GM12892 (cell line): Measurements from ENCODE around the gene GDPD5.

ENCODE experiments used
- DNase-seq: peaks from one replicate; pipeline ENCODE4 v3.0.0; 2011; ENCODE audit not compliant: insufficient read length
- FAIRE-seq: peaks from 2 replicates; lab custom pipeline; 2011; peaks lifted over from hg19 to GRCh38; lab: Jason Lieb, UNC
- POLR2A ChIP-seq: IDR thresholded peaks from 2 replicates; pipeline ENCODE4 v1.6.1; 2011; ENCODE audit warnings: low read depth, low read length, control low read depth
- POLR2AphosphoS5 ChIP-seq: IDR thresholded peaks from 2 replicates; pipeline ENCODE4 v1.6.1; 2011; ENCODE audit warnings: low read depth, low read length, control low read depth
- TAF1 ChIP-seq: IDR thresholded peaks from 2 replicates; pipeline ENCODE4 v1.6.1; 2011; ENCODE audit warnings: low read depth, mild to moderate bottlenecking, control low read depth, low read length, borderline replicate concordance

Gene GDPD5

DNA sequence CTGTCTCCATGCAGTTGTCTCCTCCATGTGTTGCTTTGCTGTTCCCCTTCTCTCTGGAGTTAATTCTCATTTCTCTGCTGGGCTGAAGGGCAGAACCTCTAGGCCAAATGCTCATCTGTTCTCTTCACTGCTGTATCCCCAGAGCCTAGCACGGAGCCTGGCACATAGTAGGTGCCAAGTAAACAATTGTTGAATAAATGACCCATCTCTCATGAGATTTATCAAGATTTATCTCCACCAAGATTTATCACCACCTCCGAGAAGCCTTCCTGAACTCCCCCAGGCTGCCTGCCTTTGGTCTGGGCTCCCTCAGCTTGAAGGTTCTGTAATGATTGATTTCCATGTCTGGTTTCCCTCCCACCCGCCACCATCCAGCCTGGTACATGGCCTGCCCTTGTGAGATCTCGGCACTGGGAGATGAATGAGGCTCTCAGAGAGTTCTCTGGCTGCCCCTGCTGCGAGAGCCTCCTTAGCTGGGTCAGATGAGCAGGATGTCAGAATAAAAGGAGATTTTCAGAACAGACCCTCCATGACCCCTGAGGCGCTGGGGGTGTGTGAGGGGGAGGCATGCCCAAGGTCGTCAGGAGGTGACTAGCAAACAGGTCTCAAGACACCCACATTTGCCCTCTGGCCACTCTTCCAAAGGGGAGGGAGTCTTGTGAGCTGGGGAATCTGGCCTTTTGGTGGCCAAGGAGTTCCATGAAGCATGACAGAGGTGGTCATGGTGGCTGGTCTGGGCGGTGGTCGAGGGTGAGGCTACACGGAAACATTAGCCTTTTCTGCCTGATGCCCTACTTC lies 2.4 kb upstream of the GDPD5 start:
- FAIRE-seq (no peak), DNase-seq (no peak)

DNA sequence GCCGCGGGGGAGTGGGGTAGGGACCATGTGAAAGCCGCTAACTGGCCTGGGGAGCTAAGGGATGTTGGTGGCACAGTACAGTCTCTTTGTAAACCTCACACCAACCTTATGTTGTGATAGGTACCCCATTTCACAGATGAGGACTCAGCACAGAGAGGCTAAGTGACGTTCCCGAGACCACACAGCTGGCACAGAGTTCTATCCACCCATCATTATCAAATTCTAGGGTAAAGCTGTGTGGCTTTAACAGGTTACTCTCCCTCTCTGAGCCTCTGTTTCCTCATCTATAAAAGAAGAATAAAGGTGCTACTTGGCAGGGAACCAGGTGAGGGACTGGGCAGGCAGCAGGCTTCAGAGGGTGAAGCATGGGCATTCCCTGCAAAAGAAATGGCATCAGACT lies 1.4 kb upstream of the GDPD5 start:
- FAIRE-seq (no peak), DNase-seq (no peak)
- TF ChIP-seq TAF1 (no peak), POLR2A (no peak), POLR2AphosphoS5 (no peak)

More for the DNA sequence above, 2.4 kb upstream of the GDPD5 start:
- TF ChIP-seq POLR2A (no peak), TAF1 (no peak), POLR2AphosphoS5 (no peak)

DNA sequence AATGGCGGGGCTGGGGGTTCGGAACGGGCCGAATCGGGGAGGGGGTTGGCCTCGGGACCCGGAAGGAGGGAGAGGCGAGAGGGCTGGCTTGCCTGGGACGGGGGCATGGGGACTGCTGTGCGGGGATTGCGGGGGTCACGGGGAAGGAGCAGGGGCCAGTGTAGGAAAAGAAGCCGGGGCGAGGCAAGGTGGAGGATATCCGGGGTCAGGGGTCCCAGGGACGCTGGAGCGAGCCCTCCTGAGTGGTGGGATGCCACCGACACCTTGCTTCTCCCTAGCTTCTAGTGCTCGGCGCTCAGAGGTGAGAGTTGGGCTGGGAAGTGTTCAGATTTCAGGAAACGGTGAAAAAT lies 426 bp upstream of the GDPD5 start:
- FAIRE-seq, result no peak
- DNase-seq, result no peak

DNA sequence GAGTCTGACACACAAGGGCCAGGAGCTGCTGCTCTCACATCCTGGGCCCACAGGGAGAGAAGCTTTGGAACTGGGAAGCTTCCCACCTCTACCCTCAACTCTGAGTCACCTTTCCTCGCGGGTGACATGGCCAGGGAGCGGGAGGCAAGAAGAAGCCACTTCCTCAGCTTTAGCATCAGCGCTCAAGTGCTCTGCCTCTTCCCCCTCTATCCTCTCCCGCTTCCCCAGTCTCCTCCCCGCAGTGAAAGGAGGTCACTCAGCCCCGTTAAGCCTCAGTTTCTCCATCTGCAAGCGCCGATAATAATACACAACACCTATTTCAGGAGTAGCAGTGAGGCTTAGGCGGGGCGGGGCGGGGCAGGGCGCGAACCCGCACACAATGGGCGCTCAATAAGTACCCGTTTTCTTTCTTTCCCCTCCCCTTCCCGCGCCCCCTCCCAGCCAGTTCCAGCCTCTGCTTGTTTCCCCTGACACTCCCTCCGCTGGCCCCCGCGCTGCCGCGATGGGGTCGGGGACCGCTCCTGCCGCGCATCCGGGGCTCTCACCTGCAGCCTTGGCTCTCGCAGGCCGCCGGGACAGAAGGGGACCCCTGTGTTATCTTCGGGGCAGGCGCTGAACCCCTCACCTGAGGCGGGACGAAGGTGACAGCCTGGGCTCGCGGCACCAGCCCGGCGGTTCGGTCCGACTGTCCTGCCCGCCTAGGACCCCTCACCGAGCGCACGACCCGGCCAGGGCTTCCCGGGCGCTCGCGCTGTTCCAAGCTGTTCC lies 892 bp downstream of the GDPD5 start:
- DNase-seq (peak; percentile 59), FAIRE-seq (no peak)
- TF ChIP-seq POLR2AphosphoS5 (no peak), TAF1 (no peak), POLR2A (no peak)

More for the DNA sequence above, 426 bp upstream of the GDPD5 start:
- TF ChIP-seq POLR2A (no peak), POLR2AphosphoS5 (no peak), TAF1 (no peak)

DNA sequence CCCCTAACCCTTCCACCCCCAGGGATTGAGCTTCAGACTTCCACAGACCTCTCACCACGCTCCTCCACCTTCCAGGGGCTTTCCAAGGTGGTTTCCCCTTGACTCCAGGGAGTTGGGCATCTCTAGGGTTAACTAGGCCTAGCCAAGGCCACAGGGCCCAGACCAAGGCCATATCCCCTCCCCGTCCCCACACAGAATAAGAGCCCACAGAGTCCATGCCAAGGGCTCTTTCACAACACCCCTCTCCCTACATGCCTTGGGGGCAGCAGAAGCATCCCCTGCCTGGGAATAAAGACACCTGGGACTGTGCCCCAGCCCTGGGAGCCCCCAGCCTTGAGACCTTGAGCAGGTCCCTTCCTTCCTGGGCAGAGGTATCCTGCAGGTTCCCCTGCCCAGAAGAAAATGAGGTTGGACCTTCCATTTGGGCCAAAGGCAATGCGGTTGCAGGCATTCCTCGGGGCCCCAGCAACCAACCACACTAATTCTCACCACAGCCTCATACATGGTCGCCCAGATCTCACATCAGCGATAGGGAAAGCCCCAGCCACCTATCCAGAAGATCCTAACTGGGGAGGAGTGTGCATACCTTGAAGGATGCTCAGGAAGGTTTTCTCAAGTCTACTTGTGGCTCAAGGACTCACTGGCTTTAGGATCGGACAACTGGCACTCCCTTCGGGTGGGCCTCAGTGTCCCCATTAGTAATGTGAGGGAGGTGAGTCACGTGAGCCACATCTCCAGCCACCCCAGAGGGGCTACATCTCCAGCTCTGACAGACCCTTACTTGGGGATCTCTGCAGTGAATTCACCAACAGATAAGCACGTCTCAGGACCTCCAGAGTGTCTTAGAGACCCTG lies 1.7 kb downstream of the GDPD5 start:
- FAIRE-seq (no peak), DNase-seq (no peak)
- TF ChIP-seq TAF1, result no peak
- TF ChIP-seq POLR2A, result no peak

DNA sequence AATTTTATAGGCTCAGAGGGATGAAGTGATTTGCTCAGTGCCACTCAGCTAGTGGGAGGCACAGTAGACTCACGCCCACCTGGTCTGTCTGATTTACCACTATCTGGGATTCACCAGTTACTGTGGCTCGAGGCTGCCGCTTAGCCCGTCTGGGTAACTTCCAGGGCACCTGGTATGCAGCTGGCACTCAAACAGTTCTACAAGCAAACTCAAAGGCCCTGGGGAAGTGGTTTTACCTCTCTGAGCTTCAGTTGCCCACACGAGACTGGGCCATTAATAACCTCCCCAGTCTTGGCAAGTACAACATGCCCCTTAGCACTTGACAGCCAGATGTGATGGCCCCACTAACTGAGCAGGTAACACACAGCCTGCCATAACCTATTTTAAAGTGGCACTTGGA lies 2.6 kb downstream of the GDPD5 start:
- TF ChIP-seq POLR2AphosphoS5 (no peak), TAF1 (no peak), POLR2A (no peak)
- FAIRE-seq, result peak; percentile 94
- no peak for DNase-seq

DNA sequence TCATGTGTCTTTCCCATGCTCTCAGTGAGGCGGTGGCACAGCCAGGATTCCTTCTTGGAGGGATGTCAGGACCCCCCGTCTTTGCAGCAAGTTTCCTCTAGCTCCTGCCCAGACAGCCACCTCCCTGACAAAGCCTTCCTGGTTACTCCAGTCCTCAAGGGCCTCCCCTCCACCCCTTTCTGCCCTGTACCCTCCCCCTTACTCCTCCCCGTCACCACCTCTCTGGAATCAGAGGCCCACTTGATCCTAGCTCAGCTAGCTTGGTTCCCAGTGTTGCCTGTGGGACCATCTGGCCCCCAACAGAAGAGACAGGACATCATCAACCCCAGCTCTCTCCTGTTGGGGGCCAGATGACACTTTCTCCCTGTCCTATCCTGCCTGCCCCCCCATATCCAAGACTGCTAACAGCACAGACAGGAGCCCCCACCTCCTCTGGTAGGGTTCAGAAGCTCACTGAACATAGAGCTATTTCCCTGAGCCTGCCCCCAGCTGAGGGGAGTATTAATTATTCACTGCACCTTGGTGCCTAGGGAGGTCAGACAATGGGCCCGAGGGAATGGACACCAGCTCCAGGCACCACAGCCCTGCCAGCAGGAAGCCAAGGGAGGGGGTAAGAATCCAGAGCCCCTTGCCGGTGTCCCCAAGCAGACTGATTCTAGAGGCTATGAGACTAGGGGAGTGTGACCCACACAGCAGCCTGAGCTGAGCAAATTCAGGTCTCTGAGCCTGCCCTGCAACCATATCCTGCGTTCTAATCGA lies 3.3 kb downstream of the GDPD5 start:
- peak; percentile 60 for FAIRE-seq
- DNase-seq, result no peak
- TF ChIP-seq POLR2A, result no peak
- TF ChIP-seq TAF1, result no peak
- no peak for TF ChIP-seq POLR2AphosphoS5

DNA sequence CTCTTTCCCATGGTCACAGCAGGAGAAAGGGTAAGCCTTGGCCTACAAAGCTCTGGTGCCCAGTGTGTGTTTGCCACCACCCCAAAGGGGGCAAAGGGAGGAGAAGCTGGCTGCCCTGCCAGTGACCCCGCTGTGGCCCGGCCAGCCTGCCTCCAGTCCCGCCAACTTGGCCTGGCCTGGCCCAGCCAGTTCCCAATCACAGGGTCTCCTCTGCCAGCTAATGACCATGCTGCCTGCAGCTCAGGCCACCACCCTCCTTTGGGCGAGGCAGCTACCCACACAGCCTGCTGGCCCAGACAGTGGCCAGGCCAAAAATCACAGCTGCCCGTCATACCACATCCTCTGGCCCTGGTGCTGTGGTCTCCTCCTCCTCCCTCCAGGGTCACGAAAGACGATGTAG lies 5.1 kb downstream of the GDPD5 start:
- FAIRE-seq (no peak), DNase-seq (no peak)
- TF ChIP-seq POLR2AphosphoS5, result no peak
- no peak for TF ChIP-seq POLR2A
- TF ChIP-seq TAF1, result no peak

DNA sequence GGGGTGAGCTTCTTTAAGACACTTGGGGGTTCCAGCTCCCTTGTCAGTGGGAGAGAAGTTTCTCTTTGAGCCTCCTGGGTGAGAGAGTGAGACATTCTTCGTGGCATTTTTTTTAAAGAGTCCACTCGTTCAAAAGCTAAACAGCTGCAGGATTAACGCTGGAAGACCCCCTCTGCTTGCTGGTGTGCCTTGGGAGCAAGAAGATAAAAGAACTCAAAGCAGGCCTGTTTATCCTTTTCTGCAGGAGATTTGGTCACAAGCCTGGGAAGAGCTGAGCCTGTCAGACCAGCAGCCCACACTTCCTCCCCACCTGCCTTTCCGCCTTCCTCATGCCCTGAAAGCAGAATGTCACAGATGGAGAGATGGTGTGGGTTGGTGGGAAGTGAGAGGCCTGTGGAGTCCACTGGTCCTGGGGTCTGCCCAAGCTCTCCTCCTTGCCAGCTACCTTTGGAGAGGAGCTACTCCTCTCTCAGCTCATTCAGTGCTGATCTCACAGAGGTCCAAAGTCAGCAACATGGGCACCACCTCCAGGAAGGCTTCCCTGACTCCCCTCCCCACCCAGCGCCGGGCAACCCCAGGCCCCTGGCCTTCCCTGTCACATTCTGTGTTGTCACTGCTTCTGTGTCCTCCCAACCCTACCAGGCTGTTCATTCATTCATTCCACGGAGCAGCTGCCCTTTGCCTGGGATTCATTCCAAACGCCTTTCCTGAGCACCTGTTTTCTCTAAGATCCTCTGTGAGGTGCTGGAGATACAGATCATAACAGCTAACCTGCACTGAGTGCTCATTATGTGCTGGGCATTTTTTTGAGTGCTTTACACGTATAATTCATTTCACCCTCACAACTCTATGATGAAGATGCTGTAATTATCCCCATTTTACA lies 6.7 kb downstream of the GDPD5 start:
- peak; percentile 57 for FAIRE-seq

DNA sequence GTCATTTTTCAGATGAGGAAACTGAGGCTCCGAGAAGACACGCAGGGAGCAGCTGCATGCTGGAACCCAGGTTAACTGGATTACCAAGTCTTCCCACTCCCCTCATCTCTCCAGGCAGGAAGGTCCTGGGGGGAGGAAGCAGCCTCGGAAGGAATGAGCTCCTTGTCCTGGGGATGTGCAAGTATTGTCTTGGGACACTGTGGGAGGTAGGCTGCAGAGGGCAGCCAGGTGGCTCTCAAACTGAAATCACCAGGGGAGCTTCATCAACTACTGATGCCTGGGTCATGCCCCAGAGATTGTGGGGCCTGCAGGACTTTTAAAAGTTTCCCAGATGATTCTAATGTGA lies 7.6 kb downstream of the GDPD5 start:
- TF ChIP-seq POLR2A (no peak), TAF1 (no peak)
- FAIRE-seq (peak; percentile 70), DNase-seq (no peak)

More for the DNA sequence above, 6.7 kb downstream of the GDPD5 start:
- DNase-seq, result no peak
- TF ChIP-seq POLR2AphosphoS5, result no peak
- no peak for TF ChIP-seq POLR2A
- no peak for TF ChIP-seq TAF1

DNA sequence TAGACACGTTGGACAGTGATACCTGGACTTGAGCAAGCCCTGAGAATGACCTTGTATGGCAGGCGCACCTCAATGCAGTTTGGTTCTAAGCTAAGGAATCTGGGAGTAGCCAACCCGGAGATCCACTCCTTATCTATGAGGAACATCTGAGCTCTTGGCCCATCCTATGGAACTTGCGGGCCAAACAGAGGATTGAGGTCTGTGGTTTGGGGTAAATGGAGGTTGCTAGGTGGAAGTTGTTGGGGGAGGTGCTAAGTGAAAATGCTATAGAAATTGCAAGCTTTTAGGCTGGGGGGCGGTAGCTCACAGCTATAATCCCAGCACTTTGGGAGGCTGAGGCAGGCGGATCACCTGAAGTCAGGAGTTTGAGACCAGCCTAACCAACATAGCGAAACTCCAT lies 8.9 kb downstream of the GDPD5 start:
- FAIRE-seq (peak; percentile 24), DNase-seq (no peak)
- TF ChIP-seq POLR2AphosphoS5, result no peak
- TF ChIP-seq POLR2A, result no peak
- no peak for TF ChIP-seq TAF1
